Esophagus muscularis mucosa (tissue), 4 donors: Measurements from ENCODE around the gene TINCR. TPM values are rescaled to one million over a fixed set of nuclear protein-coding genes. Genes with fewer than 3 reads are reported as not detected.

Experiments used
- DNase-seq: peaks from one replicate; pipeline ENCODE4 v3.0.0-alpha.2; 2017; ENCODE audit errors: extremely low spot score
- H3K27ac ChIP-seq, 4 donors: fragments of 200-600 bp; sonication (generic); replicated peaks in 1 of 4; 1 replicate in 3 of 4; 2 replicates in 1 of 4; pipeline ENCODE4 v1.5.1; 2016 to 2019; ENCODE audit warnings: mild to moderate bottlenecking in 1 of 4
- H3K27me3 ChIP-seq, 4 donors: fragments of 200-600 bp; sonication (generic); one replicate each; pipeline versions ENCODE4 v1.5.1 to v1.6.0; 2016 to 2019
- H3K36me3 ChIP-seq, 4 donors: fragments of 200-600 bp; sonication (generic); one replicate each; pipeline ENCODE4 v1.5.1; 2016 to 2019
- H3K4me1 ChIP-seq, 4 donors: fragments of 200-600 bp; sonication (generic); one replicate each; pipeline ENCODE4 v1.5.1; 2016 to 2019
- H3K4me3 ChIP-seq, 4 donors: fragments of 200-600 bp; sonication (generic); 1 replicate in 2 of 4; 2 replicates in 2 of 4; pipeline ENCODE4 v1.5.1; 2016 to 2019; ENCODE audit warnings: mild to moderate bottlenecking in 4 of 4, moderate library complexity in 1 of 4
- H3K9me3 ChIP-seq, 4 donors: fragments of 200-600 bp; sonication (generic); 1 replicate in 3 of 4; 2 replicates in 1 of 4; pipeline ENCODE4 v1.5.1; 2016 to 2019
- EP300 ChIP-seq: sonication (generic); formaldehyde crosslinking; IDR thresholded peaks from one replicate; pipeline ENCODE4 v1.6.1; 2017; ENCODE audit warnings: antibody characterized with exemption
- POLR2A ChIP-seq: fragments of 450-650 bp; IDR thresholded peaks from one replicate; pipeline ENCODE4 v1.6.1; 2017; ENCODE audit warnings: antibody characterized with exemption, moderate library complexity, mild to moderate bottlenecking, low read depth
- POLR2AphosphoS5 ChIP-seq, 2 donors: sonication (generic); formaldehyde crosslinking; IDR thresholded peaks; one replicate each; pipeline ENCODE4 v1.6.1; 2017; ENCODE audit warnings: antibody characterized with exemption in 2 of 2
- whole genome bisulfite sequencing: methylation state at CpG from one replicate; pipeline ENCODE4 v1.1.5; 2018; 5-methylcytosine and 5-hydroxymethylcytosine counted together
- intact Hi-C: fragments of 100-400 bp; cut with DNase I; formaldehyde crosslinking; loops from one replicate; pipeline ENCODE4 v1.15.1; 2023
- total RNA-seq, 4 donors: library from RNA; depleted of rRNA; stranded (reverse); fragments of >200 nt; gene quantifications; one replicate each; pipeline versions ENCODE4 v1.1.0 to v1.2.1, GENCODE V29; 2016
- TF ChIP-seq, protein P1 (sequence below), 3 experiments: fragments of 200-600 bp in 2 of 3; fragments of 450-650 bp in 1 of 3; sonication (generic) in 2 of 3; IDR thresholded peaks; one replicate each; pipeline ENCODE4 v1.5.1; 2017 to 2019; ENCODE audit warnings: antibody characterized with exemption in 3 of 3, mild to moderate bottlenecking in 2 of 3, moderate library complexity in 1 of 3

TINCR gene
- total RNA-seq, 4 donors from 2014 or later = 0.17 to 2.9 (median 0.33) TPM; not detected in 1

DNA sequence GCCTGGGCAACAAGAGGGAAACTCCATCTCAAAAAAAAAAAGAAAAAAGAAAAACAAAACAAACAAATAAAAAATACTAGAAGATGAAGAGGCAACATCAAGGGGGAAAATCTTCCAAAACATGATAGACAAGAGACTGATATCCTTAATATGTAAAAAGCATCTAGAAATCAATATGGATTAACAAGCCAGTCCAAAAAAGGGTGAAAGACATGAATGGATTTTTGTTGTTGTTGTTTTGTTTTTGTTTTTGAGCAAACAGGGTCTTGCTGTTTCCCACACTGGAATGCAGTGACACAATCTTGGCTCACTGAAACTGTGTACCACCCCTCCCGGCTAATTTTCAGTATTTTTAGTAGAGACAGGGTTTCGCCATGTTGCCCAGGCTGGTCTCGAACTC is 4.0 kb upstream of the TINCR start:
- TF ChIP-seq EP300 = no peak
- TF ChIP-seq, protein P1, sequence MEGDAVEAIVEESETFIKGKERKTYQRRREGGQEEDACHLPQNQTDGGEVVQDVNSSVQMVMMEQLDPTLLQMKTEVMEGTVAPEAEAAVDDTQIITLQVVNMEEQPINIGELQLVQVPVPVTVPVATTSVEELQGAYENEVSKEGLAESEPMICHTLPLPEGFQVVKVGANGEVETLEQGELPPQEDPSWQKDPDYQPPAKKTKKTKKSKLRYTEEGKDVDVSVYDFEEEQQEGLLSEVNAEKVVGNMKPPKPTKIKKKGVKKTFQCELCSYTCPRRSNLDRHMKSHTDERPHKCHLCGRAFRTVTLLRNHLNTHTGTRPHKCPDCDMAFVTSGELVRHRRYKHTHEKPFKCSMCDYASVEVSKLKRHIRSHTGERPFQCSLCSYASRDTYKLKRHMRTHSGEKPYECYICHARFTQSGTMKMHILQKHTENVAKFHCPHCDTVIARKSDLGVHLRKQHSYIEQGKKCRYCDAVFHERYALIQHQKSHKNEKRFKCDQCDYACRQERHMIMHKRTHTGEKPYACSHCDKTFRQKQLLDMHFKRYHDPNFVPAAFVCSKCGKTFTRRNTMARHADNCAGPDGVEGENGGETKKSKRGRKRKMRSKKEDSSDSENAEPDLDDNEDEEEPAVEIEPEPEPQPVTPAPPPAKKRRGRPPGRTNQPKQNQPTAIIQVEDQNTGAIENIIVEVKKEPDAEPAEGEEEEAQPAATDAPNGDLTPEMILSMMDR (IDR thresholded peaks at IDR 0.05) = no peak
- TF ChIP-seq POLR2AphosphoS5 (IDR thresholded peaks at IDR 0.05) = no peak
- no peak for TF ChIP-seq POLR2A
- no peaks in the 10 kb centered on the region for H3K36me3 ChIP-seq
- no peaks in the 10 kb centered on the region for H3K9me3 ChIP-seq
- intact Hi-C loops = loop anchor here (10.0 kb wide), 2 partner anchors 197 to 337 kb away; no protein-coding TSS in a partner anchor
- DNase-seq = no peak
- H3K4me1 ChIP-seq = peaks cover 0 to 11% (median 8%) of the 10 kb centered on the region in 4 donors
- H3K4me3 ChIP-seq = no peak overlapping the region
- H3K27ac ChIP-seq = no peak overlapping the region
- peaks cover 0 to 37% (median 7%) of the 10 kb centered on the region in 4 donors for H3K27me3 ChIP-seq
- 91% methylated on average over 3 of the region's 3 CpGs for WGBS

DNA sequence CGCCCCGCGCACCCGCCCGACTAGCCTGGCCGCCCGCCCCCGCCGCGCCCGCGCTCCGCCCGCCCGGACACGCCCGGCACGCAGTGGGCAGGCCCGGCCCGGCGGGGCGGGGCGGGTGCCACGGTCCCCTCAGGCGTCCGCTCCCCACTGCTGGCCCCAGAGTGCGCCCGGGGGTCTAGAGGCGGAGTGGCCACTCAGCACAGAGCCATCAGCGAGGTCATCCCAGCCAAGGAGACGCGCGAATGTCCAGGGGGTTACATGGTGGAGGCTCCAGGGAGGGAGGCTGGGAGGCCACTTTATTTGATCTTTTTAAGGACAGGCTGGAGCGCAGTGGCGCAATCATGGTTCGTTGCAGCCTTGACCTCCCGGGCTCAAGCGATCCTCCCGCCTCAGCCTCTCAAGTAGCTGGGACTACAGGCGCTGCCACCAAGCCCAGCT is 236 bp upstream of the TINCR start:
- intact Hi-C loops = no loop called here
- TF ChIP-seq, protein P1 (IDR thresholded peaks at IDR 0.05) = no peak
- no peak for TF ChIP-seq POLR2AphosphoS5 (IDR thresholded peaks at IDR 0.05)
- Histone ChIP-seq H3K4me3 (peak overlapping the region; percentile 31 to 55 (median 36)), H3K27me3 (peaks cover 0 to 71% (median 9%) of the 10 kb centered on the region in 4 donors), H3K4me1 (peaks cover 0 to 11% (median 8%) of the 10 kb centered on the region in 4 donors), H3K27ac (no peak overlapping the region), H3K36me3 (no peaks in the 10 kb centered on the region), H3K9me3 (no peaks in the 10 kb centered on the region)
- WGBS = 93% methylated on average over 2 of the region's 40 CpGs
- no peak for DNase-seq

GRCh38 chr19:5564930-5565329 is 2.8 kb downstream of the TINCR start:
- Histone ChIP-seq H3K27me3 (peaks cover 0 to 93% (median 9%) of the 10 kb centered on the region in 4 donors), H3K36me3 (no peaks in the 10 kb centered on the region), H3K9me3 (peaks cover 0 to 16% (median 10%) of the 10 kb centered on the region in 4 donors), H3K27ac (no peak overlapping the region), H3K4me1 (peaks cover 0 to 11% (median 8%) of the 10 kb centered on the region in 4 donors), H3K4me3 (no peak overlapping the region)
- 80% methylated on average over 7 of the region's 7 CpGs for WGBS
- intact Hi-C loops = no loop called here
- TF ChIP-seq, protein P1 (IDR thresholded peaks at IDR 0.05) = no peak
- TF ChIP-seq POLR2A = no peak
- no peak for TF ChIP-seq EP300
- no peak for TF ChIP-seq POLR2AphosphoS5 (IDR thresholded peaks at IDR 0.05)
- no peak for DNase-seq

GRCh38 chr19:5563935-5564612 is 3.7 kb downstream of the TINCR start:
- Histone ChIP-seq H3K4me1 (peaks cover 0 to 11% (median 8%) of the 10 kb centered on the region in 4 donors), H3K27me3 (peaks cover 0 to 94% (median 9%) of the 10 kb centered on the region in 4 donors), H3K9me3 (peaks cover 0 to 16% (median 10%) of the 10 kb centered on the region in 4 donors), H3K36me3 (no peaks in the 10 kb centered on the region), H3K4me3 (no peak overlapping the region), H3K27ac (no peak overlapping the region)
- intact Hi-C loops = no loop called here
- no peak for DNase-seq
- WGBS = 54% methylated on average over 13 of the region's 14 CpGs
- no peak for TF ChIP-seq POLR2AphosphoS5 (IDR thresholded peaks at IDR 0.05)
- TF ChIP-seq EP300 = no peak
- no peak for TF ChIP-seq POLR2A
- TF ChIP-seq, protein P1 (IDR thresholded peaks at IDR 0.05) = no peak
